ENCODE measurements around the gene TMEM132C.

TMEM132C gene

DNA sequence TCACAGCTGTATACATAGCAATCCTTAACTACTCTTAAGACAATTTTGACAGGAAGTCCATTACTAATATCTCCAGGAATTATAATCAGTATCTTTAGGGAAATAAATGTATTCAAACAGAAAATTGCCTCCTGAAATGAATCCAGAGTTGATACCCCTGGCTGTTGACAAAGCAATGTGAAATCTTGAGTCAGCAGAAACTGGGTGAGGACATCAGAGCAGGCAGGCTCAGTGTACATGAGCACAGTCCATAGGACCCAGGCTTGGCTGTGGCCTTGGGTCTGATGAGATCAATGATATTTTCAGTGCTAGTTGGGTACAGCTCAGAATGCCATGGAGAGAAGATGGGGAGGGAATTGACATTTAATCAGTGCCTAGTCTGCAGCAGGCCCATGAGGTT is 405.5 kb downstream of the TMEM132C start:
- DNase-seq, result no peak

DNA sequence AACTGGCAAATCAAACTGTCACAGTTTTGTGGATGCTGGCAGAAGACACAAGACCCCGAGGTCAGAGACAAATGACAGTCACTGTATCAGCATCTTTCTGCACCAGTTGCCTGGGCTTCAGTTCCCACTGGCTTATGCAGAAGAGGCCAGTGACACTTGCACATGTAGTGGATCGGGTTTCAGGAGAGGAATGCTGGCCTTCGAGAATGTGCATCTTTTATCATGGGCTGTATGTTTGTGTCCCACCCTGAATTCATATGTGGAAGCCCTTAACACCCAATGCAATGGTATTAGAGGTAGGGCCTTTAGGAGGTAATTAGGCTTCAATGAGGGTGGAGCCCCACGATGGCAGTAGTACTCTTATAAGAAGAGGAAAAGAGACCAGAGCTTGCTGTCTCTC is 405.9 kb downstream of the TMEM132C start:
- no peak for DNase-seq

DNA sequence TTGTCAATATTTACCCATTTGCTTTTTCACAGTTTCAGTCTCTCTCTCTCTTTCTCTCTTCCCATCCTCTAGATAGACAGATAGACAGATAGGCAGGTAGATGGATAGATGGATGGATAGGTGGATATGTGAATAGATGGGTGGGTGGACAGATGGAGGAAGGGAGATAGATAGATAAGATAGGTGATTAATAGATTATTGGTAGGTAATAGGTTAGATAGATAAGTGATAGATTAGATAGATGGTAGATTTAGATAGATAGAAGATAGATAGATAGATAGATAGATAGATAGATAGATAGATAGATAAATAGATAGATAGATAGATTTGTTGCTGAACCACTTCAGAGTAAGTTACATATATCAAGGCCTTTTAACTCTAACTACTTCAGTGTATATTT is 408.6 kb downstream of the TMEM132C start:
- DNase-seq, result no peak

GRCh38 chr12:128680555-128680954 is 413.6 kb downstream of the TMEM132C start:
- no peak for DNase-seq

GRCh38 chr12:128682548-128683275 is 415.7 kb downstream of the TMEM132C start:
- DNase-seq, result no peak

- no peak for DNase-seq
These were observed 417.4 kb downstream of the TMEM132C start for GRCh38 chr12:128684352-128684751.

- DNase-seq, result no peak
These were observed 419.0 kb downstream of the TMEM132C start for GRCh38 chr12:128685903-128686475.

GRCh38 chr12:128687851-128688250 is 420.9 kb downstream of the TMEM132C start:
- DNase-seq, result no peak

DNA sequence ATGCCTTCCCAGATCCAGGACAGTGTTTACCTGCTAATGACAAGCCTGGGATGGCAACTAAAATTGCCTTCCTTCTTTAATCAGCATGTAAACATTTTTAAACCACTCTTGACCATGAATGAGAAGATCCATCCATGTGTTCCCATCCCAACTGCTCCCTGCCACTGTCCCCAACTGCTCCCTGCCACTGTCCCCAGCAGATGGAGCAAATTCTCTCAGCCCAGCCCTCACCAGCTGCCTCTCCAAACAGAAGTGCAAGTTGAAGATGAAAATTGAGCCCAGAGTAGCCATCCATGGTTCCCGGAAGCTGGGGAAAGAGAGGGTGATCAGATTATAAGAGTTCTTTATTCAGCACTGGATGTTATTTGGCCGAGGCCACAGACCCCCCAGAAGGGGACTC is 423.7 kb downstream of the TMEM132C start:
- no peak for DNase-seq

- DNase-seq, result no peak
These were observed 426.1 kb downstream of the TMEM132C start for GRCh38 chr12:128693115-128693514.

GRCh38 chr12:128693771-128694170 is 426.8 kb downstream of the TMEM132C start:
- DNase-seq, result no peak

- no peak for DNase-seq
These were observed 427.5 kb downstream of the TMEM132C start for GRCh38 chr12:128694445-128694844.

- no peak for DNase-seq
These were observed 428.7 kb downstream of the TMEM132C start for GRCh38 chr12:128695697-128696096.

DNA sequence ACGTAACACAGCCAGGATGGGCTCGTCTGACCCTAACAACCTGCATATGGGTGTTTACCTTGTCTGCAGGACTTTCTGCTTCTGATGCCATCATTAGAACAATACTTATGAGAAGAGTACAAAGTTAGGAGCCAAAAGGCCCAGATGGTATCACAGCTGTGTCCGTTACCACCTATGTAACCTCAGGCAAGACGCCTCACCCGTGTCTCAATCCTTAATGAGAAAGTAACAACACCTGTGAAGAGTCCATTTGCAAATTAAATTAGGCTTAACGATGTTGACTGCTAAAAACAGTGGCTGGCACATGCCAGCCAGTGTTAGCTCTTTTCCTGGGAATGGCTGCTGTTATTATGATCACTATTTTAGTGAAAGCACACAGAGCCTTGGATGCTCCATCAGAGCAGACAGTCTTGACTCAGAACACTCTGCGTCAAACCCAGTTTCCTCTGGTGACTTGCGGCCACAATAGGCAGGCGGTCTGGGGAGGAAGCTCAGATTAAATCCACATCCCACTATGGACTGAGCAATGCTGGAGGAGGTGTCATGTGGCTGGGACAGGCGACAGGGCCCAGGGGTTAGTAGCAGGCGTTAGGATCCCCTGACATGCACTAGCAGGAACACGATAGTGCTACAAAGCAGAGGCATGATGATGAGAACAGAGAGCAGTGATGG is 431.5 kb downstream of the TMEM132C start:
- no peak for DNase-seq

GRCh38 chr12:128699106-128699505 is 432.1 kb downstream of the TMEM132C start:
- DNase-seq, result no peak

DNA sequence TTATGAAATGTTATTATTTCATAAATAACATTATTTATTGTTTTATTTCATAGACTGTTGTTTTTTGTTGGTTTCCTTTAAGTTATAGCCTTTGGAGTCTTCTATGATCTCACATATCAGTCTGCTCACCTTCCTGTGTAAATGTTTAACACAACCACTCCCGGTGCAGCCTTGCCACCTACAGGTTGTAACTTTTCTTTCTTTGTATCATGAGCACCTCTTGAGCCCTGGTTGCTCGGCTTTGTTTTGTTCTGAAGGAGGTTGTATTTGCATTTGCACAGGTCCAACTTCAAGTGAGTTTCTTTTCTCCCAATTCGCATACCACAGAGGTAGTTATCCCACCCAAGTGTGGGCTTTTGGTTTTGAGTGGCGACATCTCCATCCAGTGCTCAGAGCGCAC is 435.4 kb downstream of the TMEM132C start:
- DNase-seq, result no peak

GRCh38 chr12:128705140-128705539 is 438.2 kb downstream of the TMEM132C start:
- DNase-seq, result no peak

DNA sequence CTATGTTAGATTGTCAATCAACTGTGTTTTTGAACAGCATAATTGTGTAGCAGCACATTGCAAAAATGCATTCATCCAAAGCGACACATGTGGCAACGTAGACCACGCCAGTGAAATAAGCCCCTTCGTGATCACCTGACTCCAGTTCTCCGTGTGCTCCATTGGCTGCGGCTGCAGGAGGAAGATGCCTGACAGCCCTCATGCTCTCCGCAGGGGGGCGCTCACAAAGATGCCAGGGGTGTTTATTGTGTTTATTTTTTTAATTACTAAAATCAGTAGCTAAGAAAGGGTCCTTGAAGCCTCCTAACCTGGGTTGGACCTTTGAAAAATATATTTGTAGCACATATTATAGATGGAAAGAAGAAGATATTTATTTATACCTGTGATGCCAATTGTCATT is 440.5 kb downstream of the TMEM132C start:
- no peak for DNase-seq

DNA sequence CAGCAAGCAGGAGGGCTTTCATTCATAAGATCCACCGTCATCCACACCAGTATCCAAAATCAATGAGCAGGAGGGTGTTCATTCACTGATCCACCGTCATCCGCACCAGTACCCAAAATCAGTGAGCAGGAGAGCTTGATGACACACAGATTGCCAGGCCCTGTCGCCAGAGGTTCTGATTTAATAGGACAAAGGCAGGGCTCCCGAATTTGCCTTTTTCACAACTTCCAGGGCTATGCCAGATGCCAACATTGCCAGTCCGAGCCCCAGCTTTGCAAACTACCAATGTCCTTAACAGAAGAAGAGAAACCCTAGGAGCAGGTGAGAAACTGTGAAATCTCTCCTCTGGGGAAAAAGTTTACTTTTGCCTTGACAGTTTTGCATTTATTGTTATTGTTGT is 441.8 kb downstream of the TMEM132C start:
- DNase-seq, result no peak

GRCh38 chr12:128709660-128710059 is 442.7 kb downstream of the TMEM132C start:
- DNase-seq, result no peak

DNA sequence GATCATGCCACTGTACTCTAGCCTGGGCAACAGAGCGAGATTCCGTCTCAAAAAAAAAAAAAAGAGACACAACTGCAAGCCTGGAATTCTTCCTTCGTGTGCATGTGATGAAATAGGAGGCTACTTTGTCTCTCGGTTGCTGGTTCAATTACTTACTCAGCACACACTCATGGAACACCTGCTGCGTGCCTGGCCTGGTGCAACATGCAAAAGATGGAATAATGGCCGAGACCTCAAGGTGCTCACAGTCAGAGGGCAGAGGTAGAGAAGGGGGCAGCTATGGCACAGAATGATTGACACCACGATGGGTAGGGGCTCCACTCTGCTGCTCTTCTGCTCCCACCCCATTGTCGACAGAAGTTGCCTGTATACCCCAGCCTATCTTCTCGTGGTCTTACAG is 444.5 kb downstream of the TMEM132C start:
- DNase-seq, result no peak

DNA sequence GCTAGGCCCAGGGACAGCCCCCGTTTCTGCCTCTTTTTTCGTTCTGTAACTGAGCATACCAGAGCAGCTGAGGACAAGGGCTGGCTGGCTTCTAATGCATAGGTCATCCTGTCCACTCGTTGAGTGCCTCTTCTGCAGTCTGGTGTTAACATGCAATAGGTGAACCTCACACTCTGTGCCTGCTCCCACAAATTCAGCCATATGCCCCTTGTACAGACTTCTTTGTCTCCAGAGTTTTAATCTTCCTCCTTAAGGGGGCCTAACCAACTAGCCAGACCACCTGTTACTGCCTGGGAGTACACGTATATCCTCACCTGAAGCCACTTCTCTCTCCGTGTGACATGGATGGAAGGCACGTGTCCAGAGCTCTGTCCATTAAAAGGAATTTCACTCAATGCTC is 445.7 kb downstream of the TMEM132C start:
- DNase-seq, result no peak

GRCh38 chr12:128715485-128715884 is 448.5 kb downstream of the TMEM132C start:
- no peak for DNase-seq

GRCh38 chr12:128724468-128725046 is 457.6 kb downstream of the TMEM132C start:
- DNase-seq, result no peak

Measured in cortex of kidney (tissue), 1 donor.